Middle frontal gyrus (tissue), 1 donor: Measurements from ENCODE around the gene NFXL1.
A peak's percentile ranks its signal among the peaks of the same experiment; 100 is the strongest.

ENCODE experiments used
- DNase-seq: peaks from one replicate; pipeline ENCODE4 v3.0.0-alpha.2; 2015; ENCODE audit warnings: low spot score; ENCODE audit errors: extremely low spot score

The NFXL1 gene

DNA sequence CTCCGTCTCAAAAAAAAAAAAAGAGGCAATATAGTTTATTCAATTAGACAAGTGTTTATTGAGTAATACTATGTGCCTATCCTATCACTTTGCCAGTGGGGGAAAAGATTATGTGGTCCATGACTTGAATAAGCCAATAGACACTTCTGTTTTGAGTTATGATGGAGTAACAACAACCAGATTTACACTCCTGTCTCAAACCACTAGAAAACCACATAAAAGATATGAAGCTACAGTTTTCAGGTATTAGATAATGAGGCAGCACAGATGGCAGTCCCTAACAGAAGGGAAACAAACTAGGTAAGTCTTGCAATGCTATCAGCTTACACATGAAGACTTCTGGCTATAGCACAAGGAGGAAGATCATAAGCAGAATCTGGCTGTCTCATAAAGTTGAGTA, 22.5 kb downstream of the NFXL1 start:
- DNase-seq: no peak

DNA sequence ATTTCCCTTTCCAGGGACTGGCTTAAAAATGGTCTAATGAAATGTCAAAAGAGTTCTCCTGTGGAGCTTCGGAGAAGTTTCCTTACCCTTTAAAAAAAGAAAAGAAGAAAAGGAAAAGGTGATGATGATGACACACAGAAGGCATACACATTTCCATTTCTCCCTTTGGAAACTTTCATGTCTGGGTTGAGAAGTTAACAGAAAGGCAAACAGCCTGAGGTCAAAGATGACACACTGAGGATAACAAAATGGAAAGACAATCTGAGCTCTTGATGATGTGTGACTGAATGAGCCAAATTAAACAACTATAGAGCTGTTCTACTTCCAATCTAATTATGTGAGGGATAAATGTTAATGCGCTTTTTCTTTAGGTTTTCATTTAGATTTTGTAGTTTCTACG, 32.2 kb downstream of the NFXL1 start:
- no peak for DNase-seq

DNA sequence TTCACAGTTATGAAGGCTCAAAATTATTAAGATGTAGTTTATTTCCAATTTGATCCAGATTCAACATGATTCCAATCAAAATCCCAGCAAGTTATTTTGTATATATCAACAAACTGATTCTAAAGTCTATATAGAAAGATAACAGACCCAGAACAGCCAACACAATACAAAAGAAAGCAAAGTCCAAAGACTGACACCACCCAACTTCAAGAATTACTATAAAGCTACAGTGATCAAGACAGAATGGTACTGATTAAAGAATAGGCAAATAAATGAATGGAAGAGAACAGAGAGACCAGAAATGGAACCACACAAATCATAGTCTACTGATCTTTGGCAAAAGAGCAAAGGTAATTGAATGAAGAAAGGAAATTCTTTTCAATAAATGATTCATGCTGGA, 34.9 kb downstream of the NFXL1 start:
- no peak for DNase-seq

- DNase-seq: no peak
These were observed 37.4 kb downstream of the NFXL1 start for GRCh38 chr4:47876784-47877546.

DNA sequence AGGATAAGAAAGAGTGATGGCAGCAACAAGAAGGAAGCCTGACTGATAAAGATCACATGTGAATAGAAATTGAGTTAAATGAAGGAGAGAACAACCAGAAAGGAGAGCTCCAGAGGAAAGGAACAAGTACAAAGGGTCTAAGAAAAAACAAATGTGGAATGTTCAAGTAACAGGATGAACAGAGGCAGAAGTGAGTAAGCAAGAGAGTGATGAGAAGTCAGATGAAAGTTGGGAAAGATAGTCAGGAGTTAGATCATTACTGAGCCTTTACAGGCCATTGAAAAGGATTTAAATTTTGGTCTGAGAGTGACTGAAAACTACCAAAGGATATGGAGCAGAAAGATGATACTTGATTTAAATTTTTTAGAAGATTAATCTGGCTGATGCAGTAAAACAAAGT, 38.1 kb downstream of the NFXL1 start:
- no peak for DNase-seq

GRCh38 chr4:47873877-47874541, 40.4 kb downstream of the NFXL1 start:
- DNase-seq: no peak

GRCh38 chr4:47863486-47863885, 50.9 kb downstream of the NFXL1 start:
- no peak for DNase-seq

- no peak for DNase-seq
These were observed 52.1 kb downstream of the NFXL1 start for GRCh38 chr4:47862297-47862696.

DNA sequence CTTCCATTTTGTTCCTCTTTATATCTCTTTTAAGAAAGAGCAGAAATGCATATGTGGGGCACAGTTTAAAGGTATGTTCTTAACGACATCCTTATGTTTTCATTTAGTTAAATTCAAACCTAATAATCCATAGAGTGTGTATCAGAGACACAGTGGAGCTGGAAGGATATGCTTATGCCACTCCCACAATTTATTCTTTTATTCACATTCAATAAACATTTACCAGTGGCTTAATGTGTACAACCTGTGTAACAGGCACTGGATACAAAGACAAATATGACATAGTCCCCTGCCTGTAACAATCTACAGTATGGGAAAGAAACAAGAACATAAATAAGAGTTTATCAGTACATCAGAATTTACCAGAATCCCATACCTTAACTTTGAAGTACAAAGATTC, 54.1 kb downstream of the NFXL1 start:
- DNase-seq: no peak

DNA sequence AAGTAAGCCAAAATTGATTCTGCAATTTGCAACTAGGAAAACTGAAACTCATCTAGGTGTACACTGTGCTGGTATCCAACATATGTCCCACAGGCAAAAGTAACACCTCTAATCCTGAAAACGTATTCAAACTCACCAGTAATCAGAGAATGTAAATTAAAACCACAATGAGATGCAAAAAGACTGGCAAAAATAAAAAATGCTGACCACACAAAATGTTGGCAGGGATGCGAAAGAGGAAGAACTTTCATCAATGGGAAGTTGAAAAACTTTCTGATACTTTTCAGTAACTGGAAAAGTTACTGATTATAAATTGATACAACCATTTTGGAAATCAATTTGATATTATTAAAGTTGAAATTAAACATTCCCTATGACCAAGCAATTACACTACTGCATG, 56.4 kb downstream of the NFXL1 start:
- DNase-seq: no peak

GRCh38 chr4:47856713-47857112, 57.7 kb downstream of the NFXL1 start:
- no peak for DNase-seq

DNA sequence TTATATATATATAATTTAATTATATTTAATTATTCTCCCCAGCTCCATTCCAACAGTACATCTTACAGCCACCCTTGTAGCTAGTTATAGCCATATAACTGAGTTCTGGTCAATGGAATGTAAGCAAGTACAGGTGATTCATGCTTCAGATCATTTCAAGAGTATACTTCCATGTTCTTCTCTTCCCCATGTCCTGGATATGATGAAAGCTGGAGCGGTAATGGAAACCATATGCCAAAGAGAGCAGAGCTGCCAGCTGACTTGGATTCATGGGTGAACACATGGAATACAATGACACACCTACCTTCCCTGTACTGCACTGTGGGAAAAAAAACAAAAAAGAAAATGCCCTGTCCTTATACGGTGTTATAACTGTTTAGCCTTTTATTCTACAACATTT, 59.0 kb downstream of the NFXL1 start:
- DNase-seq: no peak

GRCh38 chr4:47852136-47852535, 62.2 kb downstream of the NFXL1 start:
- DNase-seq: no peak

DNA sequence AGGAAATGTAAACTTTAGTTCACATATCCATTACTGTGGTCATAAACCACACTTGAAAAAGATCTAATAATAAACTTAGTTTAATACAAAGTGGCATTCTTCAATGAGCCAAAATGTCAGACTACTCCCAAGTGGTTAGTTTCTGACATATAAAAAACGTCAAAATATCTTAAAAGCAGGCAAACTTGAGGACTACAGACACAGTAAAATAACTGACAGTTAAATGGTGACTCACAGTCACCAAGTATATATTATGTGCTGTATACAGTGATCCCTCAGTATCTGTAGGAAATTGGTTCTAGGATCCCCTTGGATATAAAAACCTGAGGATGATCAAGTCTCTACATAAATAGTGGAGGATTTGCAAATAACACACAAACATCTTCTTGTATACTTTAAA, 64.9 kb downstream of the NFXL1 start:
- DNase-seq: no peak

GRCh38 chr4:47848041-47848440, 66.3 kb downstream of the NFXL1 start:
- no peak for DNase-seq

GRCh38 chr4:47842985-47843384, 71.4 kb downstream of the NFXL1 start:
- DNase-seq: no peak

DNA sequence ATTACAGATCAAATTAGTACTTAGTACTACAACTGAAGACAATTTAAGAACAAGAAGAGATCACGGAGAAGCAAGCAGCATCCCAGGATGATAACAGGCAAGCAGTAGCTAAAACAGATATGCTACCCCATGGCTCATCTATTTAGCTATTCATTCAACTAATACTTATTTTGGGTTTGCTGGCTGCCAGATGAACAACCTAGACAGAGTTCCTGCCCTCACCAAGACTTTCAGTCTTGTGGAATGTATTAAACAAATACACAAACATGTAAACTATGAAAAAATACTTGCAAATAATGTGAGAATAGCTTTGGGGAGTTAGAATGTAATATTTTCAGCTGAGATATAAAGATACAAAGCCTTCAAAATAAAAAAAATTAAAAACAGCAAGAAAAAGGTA, 74.1 kb downstream of the NFXL1 start:
- no peak for DNase-seq

DNA sequence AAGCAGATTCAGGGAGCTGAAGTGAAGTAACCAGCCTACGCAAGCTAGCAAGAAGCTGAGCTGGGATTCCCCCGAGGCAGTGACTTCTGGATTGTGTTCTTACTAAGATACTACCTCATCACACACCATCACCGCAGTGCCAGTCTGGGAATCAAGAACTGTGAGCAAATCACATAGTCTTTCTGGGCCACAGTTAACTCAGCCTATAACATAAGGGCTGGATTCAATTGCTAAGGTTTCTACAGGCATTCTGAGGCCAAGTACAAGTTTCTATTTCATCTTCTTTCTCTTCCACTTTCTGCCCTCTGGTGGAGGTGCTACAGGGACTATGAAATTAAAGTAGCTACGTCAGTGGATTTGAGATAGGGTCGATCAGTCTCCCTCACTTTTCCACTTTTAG, 75.1 kb downstream of the NFXL1 start:
- DNase-seq: no peak

DNA sequence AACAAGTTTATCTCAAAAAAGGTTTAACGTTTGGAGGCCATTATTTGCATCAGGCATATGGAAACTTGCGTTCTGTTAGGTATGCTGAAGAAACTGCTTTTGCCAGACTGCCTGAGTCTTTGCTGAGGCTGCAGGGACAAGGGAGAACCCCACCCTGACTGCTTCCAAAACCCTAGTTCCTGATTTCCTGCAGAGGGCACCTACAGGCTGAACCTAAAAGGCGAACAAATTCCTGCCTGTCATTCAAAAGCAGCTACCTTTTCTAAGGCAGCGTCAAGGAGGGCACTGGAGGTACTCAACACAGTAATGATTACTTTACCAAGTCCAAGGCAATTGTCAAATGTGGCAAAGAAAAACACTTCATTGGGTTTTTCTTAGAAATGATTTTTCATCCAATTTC, 75.9 kb downstream of the NFXL1 start:
- DNase-seq: no peak

DNA sequence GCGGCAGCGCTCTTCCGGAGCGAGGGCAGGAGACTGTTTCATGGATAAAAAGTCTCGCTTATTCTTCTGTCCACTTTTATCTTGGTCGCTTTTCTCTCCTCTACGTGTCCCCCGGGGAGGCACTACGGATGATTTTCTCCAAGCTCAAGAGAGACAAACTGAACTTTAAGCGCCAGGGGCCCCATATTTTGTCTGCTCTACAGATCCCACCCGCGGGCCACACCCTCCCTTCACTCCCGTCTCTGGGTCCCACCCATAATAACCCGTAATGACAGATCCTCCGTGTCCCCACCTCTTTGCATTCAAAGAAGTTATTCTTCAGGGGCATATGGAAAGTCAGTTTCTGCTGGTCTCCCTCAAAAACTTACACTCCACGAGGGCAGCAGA, 76.5 kb downstream of the NFXL1 start, which contains the start of gene CORIN:
Gene CORIN, minus strand, starts transcription at position 160 of the 387 bp plus-strand sequence. Its CDS starts 118 bp downstream, at position 42.
- DNase-seq: no peak

- DNase-seq: no peak
These were observed 77.1 kb downstream of the NFXL1 start for GRCh38 chr4:47837094-47837907.

DNA sequence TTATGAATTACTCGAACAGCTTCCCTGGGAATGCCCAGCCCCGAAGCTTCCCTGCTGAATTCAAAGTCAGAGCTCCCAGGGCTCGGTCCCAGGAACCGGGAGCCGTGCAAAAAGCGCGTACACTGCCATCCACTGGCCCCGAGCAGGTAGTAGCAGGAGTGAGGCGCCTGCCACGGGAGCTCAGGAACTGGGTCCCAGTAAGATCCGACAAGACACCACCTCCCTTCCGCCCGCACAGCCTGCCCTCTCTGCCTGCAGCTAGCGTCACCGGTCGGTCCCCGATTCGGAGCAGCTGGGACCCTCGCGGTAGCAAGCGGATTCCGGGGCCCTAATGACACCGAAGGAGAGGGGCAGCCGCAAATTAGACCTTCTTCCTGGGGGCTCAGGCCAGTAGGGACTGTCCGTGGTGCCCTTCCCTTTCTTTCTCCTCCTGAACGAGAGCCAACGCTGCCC, 77.7 kb downstream of the NFXL1 start:
- DNase-seq: peak; percentile 56
